GM12878 (cell line): ENCODE measurements around the gene ARMC6. TPM values are rescaled to one million over a fixed set of nuclear protein-coding genes. Genes with fewer than 3 reads are reported as not detected.

Source experiments
- ATAC-seq: fragments of 200-7000 bp; cut with Tn5 transposase; 3 replicates; pipeline ENCODE4 v1.9.1; 2020; ENCODE audit warnings: mild to moderate bottlenecking, moderate library complexity
- BruUV-seq: library from RNA; stranded (reverse); fragments of 400-500 nt; replicated peaks from 2 replicates; lab custom pipeline; 2021; lab: Mats Ljungman, UMichigan
- CTCF ChIA-PET: fragments of 300-600 bp; sonication (Branson Sonifier 250); formaldehyde crosslinking; extraction: SDS; loops from one replicate; lab custom pipeline; 2021; ENCODE audit warnings: inconsistent platforms; lab: Yijun Ruan, JAX
- POLR2A ChIA-PET: fragments of 350-600 bp; formaldehyde crosslinking; extraction: SDS; loops from one replicate; lab custom pipeline; 2021; ENCODE audit warnings: inconsistent platforms; lab: Charles Lee
- RAD21 ChIA-PET: fragments of 300-600 bp; sonication (Branson Sonifier 250); formaldehyde crosslinking; loops from one replicate; lab custom pipeline; 2023; ENCODE audit warnings: antibody characterized with exemption; ENCODE audit not compliant: unreplicated experiment; lab: Charles Lee
- SMC1A ChIA-PET: fragments of 300-600 bp; sonication (Branson Sonifier 250); formaldehyde crosslinking; loops from one replicate; lab custom pipeline; 2023; ENCODE audit not compliant: unreplicated experiment, uncharacterized antibody; lab: Charles Lee
- DNase-seq: peaks from one replicate; pipeline ENCODE4 v3.0.0-alpha.2; 2011; ENCODE audit warnings: low read depth, low spot score
- FAIRE-seq: peaks from 3 replicates; lab custom pipeline; 2011; peaks lifted over from hg19 to GRCh38; lab: Jason Lieb, UNC
- H2AFZ ChIP-seq: 2 replicates; pipeline ENCODE4 v1.6.0; 2011; ENCODE audit warnings: low read depth, low read length, control low read depth; ENCODE audit not compliant: control insufficient read depth
- H3K27ac ChIP-seq: 2 replicates; pipeline ENCODE4 v1.5.1; 2011; ENCODE audit warnings: control low read depth; ENCODE audit not compliant: control insufficient read depth, insufficient read depth
- H3K27me3 ChIP-seq, 2 experiments: replicated peaks in 1 of 2; 2 replicates each; pipeline versions ENCODE4 v1.6.0 to v1.6.1; 2011; ENCODE audit warnings: low read length in 1 of 2; ENCODE audit not compliant: control insufficient read depth in 2 of 2, insufficient read depth in 2 of 2
- H3K36me3 ChIP-seq, 2 experiments: 2 replicates each; pipeline ENCODE4 v1.5.1; 2011; ENCODE audit warnings: low read length in 1 of 2; ENCODE audit not compliant: control insufficient read depth in 2 of 2, insufficient read depth in 2 of 2
- H3K4me1 ChIP-seq: 2 replicates; pipeline ENCODE4 v1.6.1; 2011; ENCODE audit warnings: mild to moderate bottlenecking, low read length, moderate library complexity, mixed read lengths; ENCODE audit not compliant: control insufficient read depth, insufficient read depth
- H3K4me2 ChIP-seq: 2 replicates; pipeline ENCODE4 v1.6.0; 2011; ENCODE audit warnings: control low read depth; ENCODE audit not compliant: control insufficient read depth, insufficient read depth
- H3K4me3 ChIP-seq: fragments of 200-600 bp; sonication (generic); 2 replicates; pipeline ENCODE4 v1.5.1; 2016
- H3K79me2 ChIP-seq: 2 replicates; pipeline ENCODE4 v1.6.0; 2011; ENCODE audit warnings: low read length; ENCODE audit not compliant: control insufficient read depth, insufficient read depth
- H3K9ac ChIP-seq: 2 replicates; pipeline ENCODE4 v1.8.0; 2011; ENCODE audit warnings: low read length, control low read depth, mixed read lengths; ENCODE audit not compliant: control insufficient read depth, insufficient read depth
- H3K9me3 ChIP-seq: replicated peaks from 3 replicates; pipeline ENCODE4 v1.5.1; 2011; ENCODE audit warnings: mild to moderate bottlenecking, low read length; ENCODE audit not compliant: control insufficient read depth, insufficient read depth
- H4K20me1 ChIP-seq: 2 replicates; pipeline ENCODE4 v1.6.0; 2011; ENCODE audit not compliant: control insufficient read depth, insufficient read depth
- EED ChIP-seq: sonication (generic); IDR thresholded peaks from 2 replicates; pipeline ENCODE4 v1.6.1; 2016; ENCODE audit warnings: antibody characterized with exemption, low read depth
- RELB ChIP-seq: fragments of 450-650 bp; IDR thresholded peaks from 2 replicates; pipeline ENCODE4 v1.6.1; 2017; ENCODE audit warnings: low read depth, mild to moderate bottlenecking, moderate library complexity
- ZBTB33 ChIP-seq: fragments of 450-650 bp; IDR thresholded peaks from 2 replicates; pipeline ENCODE4 v1.6.1; 2017; ENCODE audit warnings: mild to moderate bottlenecking
- WGBS: methylation state at CpG from one replicate; pipeline ENCODE4 v1.1.6; 2016; ENCODE audit warnings: low lambda C conversion rate; ENCODE audit not compliant: insufficient replicate concordance, insufficient coverage; ENCODE audit errors: missing lambda C conversion rate; 5-methylcytosine and 5-hydroxymethylcytosine counted together
- in situ Hi-C: fragments of 300-500 bp; cut with MboI; formaldehyde crosslinking; loops from 9 replicates; pipeline ENCODE4 v1.14.3; 2018; ENCODE audit warnings: mixed read lengths
- intact Hi-C: fragments of 100-400 bp; cut with micrococcal nuclease; formaldehyde crosslinking; loops from one replicate; pipeline ENCODE4 v1.14.2; 2022; ENCODE audit not compliant: unreplicated experiment
- polyA plus RNA-seq, 11 experiments: library from polyadenylated mRNA; depleted of rRNA in 4 of 11; unstranded in 6 of 11; stranded (reverse) in 5 of 11; fragments of >200 nt; fragmentation: Nextera tagmentation in 4 of 11; fragmentation: Illumina TruSeq in 1 of 11; extraction: Ambion mirVana in 4 of 11; extraction: Trizol in 1 of 11; gene quantifications; 1 replicate in 1 of 11; 2 replicates in 10 of 11; pipeline versions ENCODE4 v1.2.1 to v1.2.3, GENCODE V29; 2011 to 2016; ENCODE audit warnings: inconsistent platforms in 2 of 11, missing spikeins in 2 of 11, low read depth in 1 of 11
- total RNA-seq, 4 experiments: library from RNA; depleted of rRNA in 3 of 4; stranded (reverse); fragments of >200 nt in 3 of 4; fragmentation: Illumina TruSeq in 1 of 4; extraction: Trizol in 1 of 4; gene quantifications; 2 replicates each; pipeline versions ENCODE4 v1.2.1 to v1.2.3, GENCODE V29; 2013 to 2021

Gene ARMC6
- total and polyA plus RNA-seq, 10 of the 15 experiments (the other 5 are each of a cell fraction or from before 2014, with no cell fraction given) = 1.1 to 64.4 (median 41.6) TPM

DNA sequence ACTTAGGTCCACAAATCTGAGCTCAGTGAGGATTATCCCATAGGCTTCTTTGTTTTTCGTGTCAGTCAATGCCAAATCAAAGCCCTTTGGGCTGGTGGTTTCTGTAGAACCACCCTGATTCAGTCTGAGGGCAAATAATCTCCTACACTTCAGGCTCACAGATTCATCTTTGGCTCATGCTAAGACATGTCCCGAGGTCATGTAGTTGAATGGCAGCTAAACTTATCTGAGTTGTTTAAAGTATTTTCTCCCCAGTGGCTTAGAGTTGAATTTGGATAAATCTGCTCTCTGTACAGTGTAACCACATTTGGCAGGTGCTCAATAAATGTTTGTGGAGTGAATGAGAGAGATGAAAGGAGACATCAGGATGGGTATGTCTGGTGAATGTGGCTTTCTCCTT, 17.3 kb downstream of the ARMC6 start:
- no peak for FAIRE-seq
- intact Hi-C loops = loop anchor here (5.0 kb wide), 1 partner anchor 62 kb away; no protein-coding TSS in a partner anchor

More for the DNA sequence above, 17.3 kb downstream of the ARMC6 start:
- POLR2A ChIA-PET = no interaction called here
- Histone ChIP-seq H3K27ac (no peak overlapping the region), H3K9ac (no peak overlapping the region), H4K20me1 (no peaks in the 10 kb centered on the region; the same call in 1 of the 2 replicates), H3K4me2 (no peak overlapping the region), H3K4me1 (no peaks in the 10 kb centered on the region), H3K9me3 (no peaks in the 10 kb centered on the region), H3K36me3 (peaks cover 23 to 30% of the 10 kb centered on the region in 2 experiments), H3K79me2 (no peaks in the 10 kb centered on the region), H2AFZ (no peak overlapping the region), H3K27me3 (no peaks in the 10 kb centered on the region), H3K4me3 (no peak overlapping the region)
- RAD21 ChIA-PET = no interaction called here
- no TSS peak for BruUV-seq
- in situ Hi-C loops = no loop called here
- DNase-seq = no peak
- CTCF ChIA-PET = interaction anchor here (1.0 to 1.6 kb wide), 3 partner anchors 90 to 264 kb away, joined by 3 to 9 read pairs (median 7); no protein-coding TSS in a partner anchor
- 85% methylated on average over 2 of the region's 2 CpGs for WGBS
- ATAC-seq = no peak
- TF ChIP-seq EED = no peak
- no peak for TF ChIP-seq RELB
- no peak for TF ChIP-seq ZBTB33
- SMC1A ChIA-PET = interaction anchor here (0.8 kb wide), 1 partner anchor 79 kb away, joined by 3 read pairs; no protein-coding TSS in a partner anchor
